NT2/D1 (cell line): ENCODE results near the gene IKZF3.
A peak's percentile ranks its signal among the peaks of the same experiment; 100 is the strongest.
"Not testable (repeated sequence)": the region's sequence is repeated elsewhere in the genome, so short reads cannot be mapped to it uniquely, and the experiment has no call there.

ENCODE experiments used
- DNase-seq: peaks from one replicate; pipeline ENCODE4 v3.0.0-alpha.2; 2011; ENCODE audit warnings: low read depth, low spot score
- H3K27me3 ChIP-seq: 2 replicates; pipeline ENCODE4 v1.6.0; 2011; ENCODE audit warnings: mild to moderate bottlenecking; ENCODE audit not compliant: insufficient read length, insufficient read depth
- H3K36me3 ChIP-seq: 2 replicates; pipeline ENCODE4 v1.6.1; 2011; ENCODE audit warnings: mild to moderate bottlenecking, low read length, mixed read lengths; ENCODE audit not compliant: insufficient read depth, insufficient read length
- H3K4me1 ChIP-seq: 2 replicates; pipeline ENCODE4 v1.5.1; 2011; ENCODE audit not compliant: insufficient read depth, insufficient read length
- H3K4me3 ChIP-seq: 2 replicates; pipeline ENCODE4 v1.5.1; 2011; ENCODE audit warnings: low read depth; ENCODE audit not compliant: insufficient read length
- H3K9ac ChIP-seq: 2 replicates; pipeline ENCODE4 v1.6.0; 2011; ENCODE audit warnings: low read depth; ENCODE audit not compliant: insufficient read length
- H3K9me3 ChIP-seq: 2 replicates; pipeline ENCODE4 v1.5.1; 2011; ENCODE audit warnings: mild to moderate bottlenecking, low read length; ENCODE audit not compliant: insufficient read depth
- SUZ12 ChIP-seq: IDR thresholded peaks from 2 replicates; pipeline ENCODE4 v1.6.1; 2011; ENCODE audit not compliant: insufficient read length, insufficient read depth; ENCODE audit errors: extremely low read depth
- YY1 ChIP-seq: IDR thresholded peaks from 2 replicates; pipeline ENCODE4 v1.6.1; 2011; ENCODE audit not compliant: insufficient read length, insufficient read depth
- ZNF274 ChIP-seq: IDR thresholded peaks from 2 replicates; pipeline ENCODE4 v1.6.1; 2011; ENCODE audit warnings: mild to moderate bottlenecking, low read depth, low read length

IKZF3 gene

GRCh38 chr17:39774047-39774446 lies 90.1 kb downstream of the IKZF3 start:
- Histone ChIP-seq H3K36me3 (no peaks in the 10 kb centered on the region), H3K4me1 (no peaks in the 10 kb centered on the region), H3K27me3 (no peaks in the 10 kb centered on the region), H3K9ac (no peak overlapping the region), H3K4me3 (no peak overlapping the region), H3K9me3 (no peaks in the 10 kb centered on the region)
- no peak for DNase-seq
- TF ChIP-seq SUZ12 (no peak), ZNF274 (no peak), YY1 (no peak)

GRCh38 chr17:39772987-39773934 lies 90.9 kb downstream of the IKZF3 start:
- no peak for DNase-seq
- H3K9ac ChIP-seq: no peak overlapping the region
- H3K9me3 ChIP-seq: no peaks in the 10 kb centered on the region
- H3K4me1 ChIP-seq: no peaks in the 10 kb centered on the region
- no peaks in the 10 kb centered on the region for H3K36me3 ChIP-seq
- H3K27me3 ChIP-seq: no peaks in the 10 kb centered on the region
- TF ChIP-seq YY1: no peak
- TF ChIP-seq ZNF274: no peak
- TF ChIP-seq SUZ12: no peak
- H3K4me3 ChIP-seq: no peak overlapping the region

- Histone ChIP-seq H3K9me3 (no peaks in the 10 kb centered on the region), H3K9ac (no peak overlapping the region), H3K4me3 (no peak overlapping the region), H3K4me1 (no peaks in the 10 kb centered on the region), H3K36me3 (no peaks in the 10 kb centered on the region), H3K27me3 (no peaks in the 10 kb centered on the region)
- DNase-seq: no peak
- TF ChIP-seq YY1 (no peak), ZNF274 (no peak), SUZ12 (no peak)
Measured at GRCh38 chr17:39772415-39772814, 91.7 kb downstream of the IKZF3 start.

GRCh38 chr17:39769974-39770587 lies 94.0 kb downstream of the IKZF3 start:
- no peak for DNase-seq
- Histone ChIP-seq H3K27me3 (no peaks in the 10 kb centered on the region), H3K9ac (no peak overlapping the region), H3K9me3 (peaks cover 14% of the 10 kb centered on the region), H3K4me3 (no peak overlapping the region), H3K4me1 (no peaks in the 10 kb centered on the region), H3K36me3 (no peaks in the 10 kb centered on the region)
- TF ChIP-seq ZNF274: no peak
- TF ChIP-seq YY1: no peak

- TF ChIP-seq ZNF274 (no peak), SUZ12 (no peak), YY1 (no peak)
- H3K27me3 ChIP-seq: no peaks in the 10 kb centered on the region
- DNase-seq: no peak
- no peak overlapping the region for H3K9ac ChIP-seq
- H3K4me1 ChIP-seq: no peaks in the 10 kb centered on the region
- H3K36me3 ChIP-seq: no peaks in the 10 kb centered on the region
- H3K4me3 ChIP-seq: no peak overlapping the region
- peaks cover 14% of the 10 kb centered on the region for H3K9me3 ChIP-seq
Measured at GRCh38 chr17:39767147-39767546, 97.0 kb downstream of the IKZF3 start.

GRCh38 chr17:39765766-39766165 lies 98.3 kb downstream of the IKZF3 start:
- no peak for DNase-seq
- TF ChIP-seq YY1: no peak
- TF ChIP-seq ZNF274: peak; percentile 48; the same call in 1 of the 2 replicates
- peaks cover 14% of the 10 kb centered on the region for H3K9me3 ChIP-seq
- H3K27me3 ChIP-seq: no peaks in the 10 kb centered on the region
- no peak overlapping the region for H3K9ac ChIP-seq
- H3K4me3 ChIP-seq: no peak overlapping the region
- H3K4me1 ChIP-seq: no peaks in the 10 kb centered on the region
- H3K36me3 ChIP-seq: no peaks in the 10 kb centered on the region

- H3K27me3 ChIP-seq: no peaks in the 10 kb centered on the region
- no peaks in the 10 kb centered on the region for H3K36me3 ChIP-seq
- no peaks in the 10 kb centered on the region for H3K4me1 ChIP-seq
- DNase-seq: no peak
- TF ChIP-seq ZNF274: no peak
- TF ChIP-seq SUZ12: no peak
- TF ChIP-seq YY1: no peak
- H3K9me3 ChIP-seq: peaks cover 14% of the 10 kb centered on the region
- no peak overlapping the region for H3K9ac ChIP-seq
- no peak overlapping the region for H3K4me3 ChIP-seq
Measured at GRCh38 chr17:39765175-39765574, 98.9 kb downstream of the IKZF3 start.

- H3K27me3 ChIP-seq, H3K36me3 ChIP-seq, H3K4me1 ChIP-seq, DNase-seq, H3K9ac ChIP-seq, H3K4me3 ChIP-seq: not testable (repeated sequence)
- H3K9me3 ChIP-seq: peaks cover 14% of the 10 kb centered on the region
Measured at GRCh38 chr17:39764171-39764570, 99.9 kb downstream of the IKZF3 start.
